ENCODE data around the gene MTF2. TPM values are rescaled to one million over a fixed set of nuclear protein-coding genes. Genes with fewer than 3 reads are reported as not detected.

Gene MTF2
- total RNA-seq, 1 donor from 2014 or later, result 59.7 TPM

DNA sequence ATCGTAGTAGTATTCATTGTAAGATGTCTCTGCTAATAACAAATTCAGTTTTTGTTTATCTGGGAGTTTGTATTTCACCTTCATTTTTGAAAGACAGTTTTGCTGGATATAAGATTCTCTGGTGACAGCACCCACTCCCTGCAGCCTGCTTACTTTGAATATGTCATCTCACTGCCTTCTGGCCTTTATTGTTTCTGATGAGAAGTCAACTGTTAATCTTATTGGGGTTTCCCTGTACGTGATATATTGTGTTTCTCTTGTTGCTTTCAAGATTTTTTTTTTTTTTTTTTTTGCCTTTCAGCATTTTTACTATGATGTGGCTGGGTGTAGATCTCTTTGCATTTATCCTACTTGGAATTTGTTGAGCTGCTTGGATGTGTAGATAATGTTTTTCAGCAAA lies 29.3 kb downstream of the MTF2 start:
- Mint-ChIP-seq H3K27ac (no peak overlapping the region), H3K4me1 (peaks cover 38% of the 10 kb centered on the region), H3K4me3 (no peak overlapping the region), H3K36me3 (ENCODE audit: low read depth) (peaks cover 70% of the 10 kb centered on the region), H3K27me3 (no peaks in the 10 kb centered on the region), H3K9me3 (peaks cover 9% of the 10 kb centered on the region)
- CTCF ChIA-PET, result no interaction called here
- ATAC-seq (ENCODE audit: low read depth) (no peak), DNase-seq (no peak)
- TF ChIP-seq, protein P1, sequence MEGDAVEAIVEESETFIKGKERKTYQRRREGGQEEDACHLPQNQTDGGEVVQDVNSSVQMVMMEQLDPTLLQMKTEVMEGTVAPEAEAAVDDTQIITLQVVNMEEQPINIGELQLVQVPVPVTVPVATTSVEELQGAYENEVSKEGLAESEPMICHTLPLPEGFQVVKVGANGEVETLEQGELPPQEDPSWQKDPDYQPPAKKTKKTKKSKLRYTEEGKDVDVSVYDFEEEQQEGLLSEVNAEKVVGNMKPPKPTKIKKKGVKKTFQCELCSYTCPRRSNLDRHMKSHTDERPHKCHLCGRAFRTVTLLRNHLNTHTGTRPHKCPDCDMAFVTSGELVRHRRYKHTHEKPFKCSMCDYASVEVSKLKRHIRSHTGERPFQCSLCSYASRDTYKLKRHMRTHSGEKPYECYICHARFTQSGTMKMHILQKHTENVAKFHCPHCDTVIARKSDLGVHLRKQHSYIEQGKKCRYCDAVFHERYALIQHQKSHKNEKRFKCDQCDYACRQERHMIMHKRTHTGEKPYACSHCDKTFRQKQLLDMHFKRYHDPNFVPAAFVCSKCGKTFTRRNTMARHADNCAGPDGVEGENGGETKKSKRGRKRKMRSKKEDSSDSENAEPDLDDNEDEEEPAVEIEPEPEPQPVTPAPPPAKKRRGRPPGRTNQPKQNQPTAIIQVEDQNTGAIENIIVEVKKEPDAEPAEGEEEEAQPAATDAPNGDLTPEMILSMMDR (IDR thresholded peaks at IDR 0.05), result no peak
- intact Hi-C loops (cut with micrococcal nuclease), result no loop called here
- POLR2A ChIA-PET, result no interaction called here

DNA sequence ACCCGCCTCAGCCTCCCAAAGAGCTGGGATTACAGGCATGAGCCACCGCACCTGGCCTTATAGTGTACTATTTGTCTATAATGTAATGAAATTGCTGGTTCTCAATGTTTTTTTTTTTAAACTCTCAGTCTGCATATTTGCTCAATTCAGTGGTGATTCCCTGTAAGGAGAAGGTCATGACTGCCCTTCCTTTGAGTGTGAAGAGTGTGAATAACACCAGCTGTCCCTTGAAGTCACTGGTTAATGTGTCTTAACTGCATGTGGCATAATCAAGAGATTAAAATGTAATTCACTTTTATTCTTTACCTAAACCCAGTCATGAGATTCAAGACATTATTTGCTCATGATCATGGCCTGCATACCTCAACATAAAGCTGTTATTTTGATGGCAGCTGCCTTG lies 30.5 kb downstream of the MTF2 start:
- H3K36me3 Mint-ChIP-seq (ENCODE audit: low read depth), result peaks cover 69% of the 10 kb centered on the region
- no peak for DNase-seq
- TF ChIP-seq, protein P1 (IDR thresholded peaks at IDR 0.05), result no peak

DNA sequence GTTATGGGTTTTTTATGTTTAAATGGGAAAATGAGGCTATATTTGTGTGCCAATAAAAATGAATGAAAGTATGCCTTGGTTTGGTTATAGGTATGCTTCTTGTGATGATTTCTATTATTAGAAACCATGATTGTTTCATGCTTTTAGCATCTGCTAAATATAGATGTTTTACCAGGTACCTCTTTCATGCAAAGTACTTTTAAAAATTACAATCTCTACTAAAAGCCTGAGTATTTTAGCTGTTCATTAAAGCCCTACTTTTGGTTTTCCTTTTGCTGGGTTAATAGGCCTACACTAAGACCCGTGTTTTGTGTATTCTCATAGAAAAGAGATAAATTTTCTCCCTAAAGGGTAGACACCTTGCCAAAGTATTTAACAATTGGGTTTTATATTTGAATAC lies 32.0 kb downstream of the MTF2 start:
- H3K4me1 Mint-ChIP-seq, result peaks cover 28% of the 10 kb centered on the region
- CTCF ChIA-PET, result no interaction called here

More for the DNA sequence above, 30.5 kb downstream of the MTF2 start:
- Mint-ChIP-seq H3K4me3 (no peak overlapping the region), H3K27me3 (no peaks in the 10 kb centered on the region), H3K9me3 (peaks cover 9% of the 10 kb centered on the region), H3K27ac (no peak overlapping the region), H3K4me1 (peaks cover 35% of the 10 kb centered on the region)
- intact Hi-C loops (cut with micrococcal nuclease), result no loop called here
- no peak for ATAC-seq (ENCODE audit: low read depth)
- ChIA-PET CTCF (no interaction called here), POLR2A (interaction anchor here (0.7 kb wide), 1 partner anchor 48 kb away, joined by 4 read pairs; no protein-coding TSS in a partner anchor)

DNA sequence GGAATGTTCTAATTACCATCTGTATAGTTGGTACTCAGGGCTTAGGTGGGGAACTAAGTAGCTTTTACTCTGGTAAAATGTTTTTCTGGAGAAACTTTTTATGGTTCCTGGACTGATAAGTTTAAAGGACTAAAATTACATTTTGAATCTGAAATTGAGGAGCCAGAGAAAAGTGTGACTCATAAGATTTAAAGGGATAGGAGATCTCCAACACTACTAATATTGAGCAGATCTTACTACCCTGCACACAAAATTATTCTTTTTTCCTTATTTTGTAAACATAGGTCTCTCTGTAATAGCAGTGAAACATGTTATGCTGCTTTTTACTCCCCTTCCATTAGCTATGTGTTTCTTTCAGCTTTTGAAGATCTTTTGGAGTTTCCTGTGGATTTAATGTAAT lies 32.5 kb downstream of the MTF2 start:
- Mint-ChIP-seq H3K4me1 (peaks cover 28% of the 10 kb centered on the region), H3K9me3 (peaks cover 9% of the 10 kb centered on the region), H3K36me3 (ENCODE audit: low read depth) (peaks cover 69% of the 10 kb centered on the region), H3K27me3 (no peaks in the 10 kb centered on the region), H3K27ac (no peak overlapping the region), H3K4me3 (no peak overlapping the region)
- ChIA-PET POLR2A (no interaction called here), CTCF (no interaction called here)
- ATAC-seq (ENCODE audit: low read depth) (no peak), DNase-seq (no peak)
- intact Hi-C loops (cut with micrococcal nuclease), result no loop called here
- TF ChIP-seq, protein P1 (IDR thresholded peaks at IDR 0.05), result no peak

More for the DNA sequence above, 32.0 kb downstream of the MTF2 start:
- POLR2A ChIA-PET, result no interaction called here
- Mint-ChIP-seq H3K4me3 (no peak overlapping the region), H3K36me3 (ENCODE audit: low read depth) (peaks cover 67% of the 10 kb centered on the region), H3K27ac (no peak overlapping the region), H3K9me3 (peaks cover 9% of the 10 kb centered on the region), H3K27me3 (no peaks in the 10 kb centered on the region)
- intact Hi-C loops (cut with micrococcal nuclease), result no loop called here
- ATAC-seq (ENCODE audit: low read depth), result no peak
- TF ChIP-seq, protein P1 (IDR thresholded peaks at IDR 0.05), result no peak
- no peak for DNase-seq

DNA sequence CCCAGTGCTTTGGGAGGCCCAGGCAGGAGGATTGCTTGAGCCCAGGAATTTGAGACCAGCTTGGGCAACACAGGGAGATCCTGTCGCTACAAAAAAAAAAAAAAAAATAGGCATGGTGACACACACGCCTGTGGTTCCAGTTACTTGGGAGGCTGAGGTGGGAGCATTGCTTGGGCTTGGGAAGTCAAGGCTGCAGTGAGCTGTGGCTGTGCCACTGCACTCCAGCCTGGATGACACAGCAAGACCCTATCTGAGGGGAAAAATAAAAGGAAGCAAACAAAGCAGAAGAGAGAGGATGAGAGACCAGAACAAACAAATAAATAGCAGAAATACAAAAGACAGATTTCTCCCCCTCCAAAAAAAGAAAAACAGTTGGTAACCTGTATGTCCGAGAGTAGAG lies 34.0 kb downstream of the MTF2 start:
- H3K9me3 Mint-ChIP-seq, result peaks cover 6% of the 10 kb centered on the region

More for the DNA sequence above, 34.0 kb downstream of the MTF2 start:
- TF ChIP-seq, protein P1 (IDR thresholded peaks at IDR 0.05), result no peak
- intact Hi-C loops (cut with micrococcal nuclease), result no loop called here
- H3K4me3 Mint-ChIP-seq, result no peak overlapping the region
- peaks cover 66% of the 10 kb centered on the region for H3K36me3 Mint-ChIP-seq (ENCODE audit: low read depth)
- H3K27ac Mint-ChIP-seq, result no peak overlapping the region
- CTCF ChIA-PET, result no interaction called here
- no peak for DNase-seq
- H3K27me3 Mint-ChIP-seq, result no peaks in the 10 kb centered on the region
- ATAC-seq (ENCODE audit: low read depth), result no peak
- H3K4me1 Mint-ChIP-seq, result peaks cover 28% of the 10 kb centered on the region
- POLR2A ChIA-PET, result no interaction called here
